GM13977 (cell line): ENCODE measurements around the gene DCAF11.

Experiments
- DNase-seq: peaks from one replicate; pipeline ENCODE4 v3.0.0; 2012; ENCODE audit warnings: low spot score
- in situ Hi-C: fragments of 300-500 bp; cut with MboI; formaldehyde crosslinking; loops from one replicate; pipeline ENCODE4 v1.12.0; 2022; ENCODE audit warnings: low sequenced_read_pairs, low pct_unique_long_range_greater_than_20kb, mixed read lengths, inconsistent platforms; ENCODE audit not compliant: unreplicated experiment
- TF ChIP-seq, protein P1 (sequence below): IDR thresholded peaks from 2 replicates; pipeline ENCODE4 v1.5.1; 2012; ENCODE audit warnings: mild to moderate bottlenecking, control low read depth; ENCODE audit not compliant: insufficient read depth; ENCODE audit errors: extremely low read depth, missing control alignments

Gene DCAF11

DNA sequence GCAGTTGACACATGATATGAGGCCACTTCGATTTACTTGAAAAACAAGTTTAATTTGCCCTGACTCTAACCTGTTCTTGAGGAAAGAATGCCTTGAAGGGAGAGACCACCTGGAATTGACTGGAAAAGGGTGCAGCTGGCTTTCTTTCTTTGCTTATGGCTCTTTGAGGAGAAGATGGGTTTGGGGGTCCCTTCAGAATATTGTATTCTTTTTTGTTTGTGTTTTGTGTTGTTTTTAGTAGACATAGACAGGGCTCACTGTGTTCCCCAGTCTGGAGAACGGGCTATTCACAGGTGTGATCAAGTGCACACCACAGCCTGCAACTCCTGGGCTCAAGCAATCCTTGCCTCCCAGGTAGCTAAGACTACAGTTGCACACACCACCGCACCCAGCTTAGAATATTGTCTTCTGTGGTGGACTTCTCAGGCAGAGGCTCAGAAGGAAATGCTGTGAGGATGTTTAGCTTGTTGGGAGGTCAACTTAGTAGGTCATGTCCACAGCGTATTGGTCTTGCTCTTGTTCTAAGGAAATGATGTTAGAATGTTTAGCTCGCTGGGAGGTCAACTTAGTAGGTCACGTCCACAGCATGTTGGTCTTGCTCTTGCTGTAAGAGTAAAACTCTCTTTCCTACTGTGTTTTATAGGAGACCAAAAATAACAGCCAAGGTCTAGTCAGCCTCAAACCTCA, 1.7 kb downstream of the DCAF11 start:
- in situ Hi-C loops, result no loop called here
- TF ChIP-seq, protein P1, sequence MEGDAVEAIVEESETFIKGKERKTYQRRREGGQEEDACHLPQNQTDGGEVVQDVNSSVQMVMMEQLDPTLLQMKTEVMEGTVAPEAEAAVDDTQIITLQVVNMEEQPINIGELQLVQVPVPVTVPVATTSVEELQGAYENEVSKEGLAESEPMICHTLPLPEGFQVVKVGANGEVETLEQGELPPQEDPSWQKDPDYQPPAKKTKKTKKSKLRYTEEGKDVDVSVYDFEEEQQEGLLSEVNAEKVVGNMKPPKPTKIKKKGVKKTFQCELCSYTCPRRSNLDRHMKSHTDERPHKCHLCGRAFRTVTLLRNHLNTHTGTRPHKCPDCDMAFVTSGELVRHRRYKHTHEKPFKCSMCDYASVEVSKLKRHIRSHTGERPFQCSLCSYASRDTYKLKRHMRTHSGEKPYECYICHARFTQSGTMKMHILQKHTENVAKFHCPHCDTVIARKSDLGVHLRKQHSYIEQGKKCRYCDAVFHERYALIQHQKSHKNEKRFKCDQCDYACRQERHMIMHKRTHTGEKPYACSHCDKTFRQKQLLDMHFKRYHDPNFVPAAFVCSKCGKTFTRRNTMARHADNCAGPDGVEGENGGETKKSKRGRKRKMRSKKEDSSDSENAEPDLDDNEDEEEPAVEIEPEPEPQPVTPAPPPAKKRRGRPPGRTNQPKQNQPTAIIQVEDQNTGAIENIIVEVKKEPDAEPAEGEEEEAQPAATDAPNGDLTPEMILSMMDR, result no peak
- DNase-seq, result no peak

DNA sequence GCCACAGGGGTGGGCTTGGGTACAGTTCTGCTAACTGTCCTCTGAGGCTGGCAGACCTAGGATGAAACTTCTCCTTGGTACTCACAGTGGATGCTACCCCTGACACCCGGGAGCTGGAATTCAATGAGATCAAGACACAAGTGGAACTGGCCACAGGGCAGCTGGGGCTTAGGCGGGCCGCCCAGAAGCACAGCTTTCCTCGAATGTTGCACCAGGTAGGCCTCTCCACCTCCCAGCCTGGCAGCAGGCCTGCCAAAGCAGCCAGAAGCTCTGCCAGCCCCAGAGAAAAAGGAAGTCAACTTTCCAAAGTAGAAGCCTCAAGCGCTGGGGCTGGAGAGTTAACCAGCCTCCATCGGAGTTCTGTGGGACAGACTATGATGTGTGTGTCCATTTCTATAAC, 2.6 kb downstream of the DCAF11 start:
- TF ChIP-seq, protein P1, result no peak
- in situ Hi-C loops, result no loop called here
- DNase-seq, result no peak

DNA sequence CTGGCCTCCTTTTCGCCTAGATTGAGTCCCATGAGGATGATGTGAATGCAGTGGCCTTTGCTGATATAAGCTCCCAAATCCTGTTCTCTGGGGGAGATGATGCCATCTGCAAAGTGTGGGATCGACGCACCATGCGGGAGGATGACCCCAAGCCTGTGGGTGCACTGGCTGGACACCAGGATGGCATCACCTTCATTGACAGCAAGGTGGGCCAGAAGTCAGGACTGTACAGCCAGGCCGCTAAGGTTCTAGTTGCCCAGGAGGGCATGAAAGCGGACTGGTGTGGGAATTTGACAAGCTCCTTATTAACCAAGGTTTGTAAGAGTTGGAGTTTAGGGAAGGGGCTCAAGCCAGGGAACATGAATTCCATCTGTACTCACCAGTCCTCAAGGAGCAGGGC, 5.1 kb downstream of the DCAF11 start:
- TF ChIP-seq, protein P1, result no peak
- no peak for DNase-seq
- in situ Hi-C loops, result no loop called here

DNA sequence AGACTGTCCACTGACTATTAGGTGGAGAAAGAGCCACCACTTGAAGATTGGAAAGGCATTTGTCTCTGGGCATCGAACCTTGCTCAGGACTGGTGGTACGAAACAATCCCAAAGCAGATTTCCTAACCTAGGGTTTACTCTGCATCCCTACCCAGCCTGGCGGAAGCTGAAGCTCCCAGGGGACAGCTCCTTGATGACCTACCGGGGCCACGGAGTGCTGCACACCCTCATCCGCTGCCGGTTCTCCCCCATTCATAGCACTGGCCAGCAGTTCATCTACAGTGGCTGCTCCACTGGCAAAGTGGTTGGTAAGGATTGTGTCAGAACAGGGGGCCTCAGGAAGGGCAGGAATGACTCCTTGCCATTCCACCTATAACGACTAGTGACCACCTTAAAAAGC, 6.6 kb downstream of the DCAF11 start:
- DNase-seq, result no peak
- in situ Hi-C loops, result no loop called here
- TF ChIP-seq, protein P1, result no peak

DNA sequence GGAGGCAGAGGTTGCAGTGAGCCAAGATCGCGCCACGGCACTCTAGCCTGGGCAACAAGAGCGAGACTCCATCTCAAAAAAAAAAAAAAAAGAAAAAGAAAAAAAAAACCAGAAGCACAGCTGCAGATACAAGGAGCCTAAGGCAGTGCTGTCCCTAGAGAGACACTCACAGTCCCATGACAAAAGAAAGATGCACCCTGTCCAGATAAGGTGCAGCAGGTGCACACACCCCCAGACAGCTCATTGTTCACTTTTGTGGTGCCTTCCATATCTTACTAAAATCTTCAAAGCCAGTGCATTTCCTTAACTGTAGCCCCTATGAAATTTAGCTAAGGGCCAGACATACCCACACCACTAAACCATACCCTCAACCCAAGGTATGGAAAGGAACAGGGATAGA, 7.8 kb downstream of the DCAF11 start:
- TF ChIP-seq, protein P1, result no peak
- DNase-seq, result no peak
- in situ Hi-C loops, result no loop called here

DNA sequence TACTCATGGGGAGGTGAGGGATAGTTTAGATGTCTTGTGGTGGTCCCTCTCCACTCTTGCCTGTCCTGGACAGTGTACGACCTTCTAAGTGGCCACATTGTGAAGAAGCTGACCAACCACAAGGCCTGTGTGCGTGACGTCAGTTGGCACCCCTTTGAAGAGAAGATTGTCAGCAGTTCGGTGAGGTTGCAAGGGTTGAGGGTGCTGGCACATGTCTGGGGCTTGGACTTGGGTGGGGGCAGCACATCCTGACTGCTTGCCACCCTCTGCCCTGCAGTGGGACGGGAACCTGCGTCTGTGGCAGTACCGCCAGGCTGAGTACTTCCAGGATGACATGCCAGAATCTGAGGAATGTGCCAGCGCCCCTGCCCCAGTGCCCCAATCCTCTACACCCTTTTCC, 8.3 kb downstream of the DCAF11 start:
- in situ Hi-C loops, result no loop called here
- DNase-seq, result no peak
- TF ChIP-seq, protein P1, result no peak
